HUES64 (cell line): Measurements from ENCODE around the gene ZNF331.
A peak's percentile ranks its signal among the peaks of the same experiment; 100 is the strongest.
"Not testable (repeated sequence)": the region's sequence is repeated elsewhere in the genome, so short reads cannot be mapped to it uniquely, and the experiment has no call there.

ENCODE experiments used
- H3K27ac ChIP-seq: 2 replicates; pipeline ENCODE4 v1.7.0; 2013; ENCODE audit warnings: low read depth, low read length, inconsistent platforms
- H3K27me3 ChIP-seq: 2 replicates; pipeline ENCODE4 v1.6.1; 2013; ENCODE audit warnings: mild to moderate bottlenecking, low read length; ENCODE audit not compliant: insufficient read depth
- H3K36me3 ChIP-seq: 2 replicates; pipeline ENCODE4 v1.6.1; 2013; ENCODE audit warnings: mild to moderate bottlenecking, low read length; ENCODE audit not compliant: insufficient read depth
- H3K4me1 ChIP-seq: 2 replicates; pipeline ENCODE4 v1.6.1; 2013; ENCODE audit warnings: mild to moderate bottlenecking, low read length, moderate library complexity; ENCODE audit not compliant: insufficient read depth
- H3K4me3 ChIP-seq: 2 replicates; pipeline ENCODE4 v1.5.1; 2013; ENCODE audit warnings: mild to moderate bottlenecking, low read length, moderate library complexity
- H3K9ac ChIP-seq: 2 replicates; pipeline ENCODE4 v1.6.1; 2013; ENCODE audit warnings: mild to moderate bottlenecking, low read depth, low read length
- H3K9me3 ChIP-seq: 2 replicates; pipeline ENCODE4 v1.6.1; 2013; ENCODE audit warnings: low read depth, low read length; ENCODE audit not compliant: insufficient read depth
- WGBS: fragments of 150-250, 120-280 bp; methylation state at CpG from one replicate; pipeline ENCODE4 v1.1.7; 2013; ENCODE audit warnings: missing lambda C conversion rate; 5-methylcytosine and 5-hydroxymethylcytosine counted together

ZNF331 gene

DNA sequence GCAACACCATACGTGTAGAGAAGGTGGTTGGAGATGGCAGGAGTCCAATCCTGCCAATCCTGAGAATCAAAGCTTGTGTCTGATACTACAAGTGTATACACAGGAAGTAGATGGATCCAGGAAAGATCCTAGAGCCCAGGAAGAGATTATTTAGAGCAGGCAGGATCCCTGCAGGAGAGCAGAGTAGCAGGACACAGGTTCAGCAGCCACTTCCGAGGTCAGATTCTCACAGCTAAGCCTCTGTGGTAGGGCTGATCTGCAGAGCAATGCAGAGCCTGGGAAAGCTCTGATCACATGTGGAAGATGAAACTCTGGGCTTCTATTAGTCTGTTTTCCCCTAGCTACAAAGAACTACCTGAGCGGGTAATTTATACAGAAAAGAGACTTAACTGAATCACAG, 28.5 kb upstream of the ZNF331 start:
- 86% methylated on average over 3 of the region's 3 CpGs for WGBS
- Histone ChIP-seq H3K27ac (no peak overlapping the region), H3K36me3 (no peaks in the 10 kb centered on the region), H3K4me1 (no peaks in the 10 kb centered on the region), H3K4me3 (no peak overlapping the region), H3K9ac (no peak overlapping the region), H3K9me3 (no peaks in the 10 kb centered on the region), H3K27me3 (no peaks in the 10 kb centered on the region)

GRCh38 chr19:53509845-53510244, 28.1 kb upstream of the ZNF331 start:
- Histone ChIP-seq H3K9ac (no peak overlapping the region), H3K27ac (no peak overlapping the region), H3K27me3 (no peaks in the 10 kb centered on the region), H3K4me1 (no peaks in the 10 kb centered on the region), H3K36me3 (no peaks in the 10 kb centered on the region), H3K9me3 (no peaks in the 10 kb centered on the region), H3K4me3 (no peak overlapping the region)
- WGBS = 83% methylated on average over 5 of the region's 5 CpGs

GRCh38 chr19:53511357-53511756, 26.6 kb upstream of the ZNF331 start:
- H3K27ac ChIP-seq = no peak overlapping the region
- no peak overlapping the region for H3K4me3 ChIP-seq
- no peaks in the 10 kb centered on the region for H3K27me3 ChIP-seq
- 100% methylated on average over 2 of the region's 2 CpGs for WGBS
- H3K9me3 ChIP-seq = no peaks in the 10 kb centered on the region
- H3K9ac ChIP-seq = no peak overlapping the region
- no peaks in the 10 kb centered on the region for H3K36me3 ChIP-seq
- no peaks in the 10 kb centered on the region for H3K4me1 ChIP-seq

DNA sequence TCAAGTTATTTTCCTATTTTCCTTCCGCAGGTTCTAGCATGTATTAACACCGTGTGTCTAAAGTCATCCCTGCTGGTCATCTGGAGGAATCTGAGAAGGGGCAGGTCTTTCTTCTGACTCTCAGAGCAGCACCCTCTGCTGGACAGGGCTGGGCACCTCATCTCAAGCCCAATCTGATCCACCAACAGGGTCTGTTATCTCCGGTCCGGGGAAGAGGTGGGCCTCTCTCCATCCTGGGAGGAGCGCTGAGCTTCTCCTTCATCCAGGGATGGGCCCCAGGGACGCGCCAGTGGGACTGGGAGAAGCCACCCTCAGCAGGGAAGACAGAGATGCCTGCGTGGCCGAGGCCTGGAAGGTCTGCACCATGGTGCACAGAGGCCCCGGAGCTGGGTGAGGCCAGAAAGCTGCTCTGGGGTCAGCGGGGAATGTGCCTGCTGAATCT, 26.0 kb upstream of the ZNF331 start:
- no peak overlapping the region for H3K27ac ChIP-seq
- WGBS = 48% methylated on average over 11 of the region's 11 CpGs
- no peaks in the 10 kb centered on the region for H3K36me3 ChIP-seq
- no peaks in the 10 kb centered on the region for H3K27me3 ChIP-seq
- H3K9me3 ChIP-seq = no peaks in the 10 kb centered on the region
- H3K9ac ChIP-seq = no peak overlapping the region
- H3K4me1 ChIP-seq = no peaks in the 10 kb centered on the region
- H3K4me3 ChIP-seq = no peak overlapping the region

DNA sequence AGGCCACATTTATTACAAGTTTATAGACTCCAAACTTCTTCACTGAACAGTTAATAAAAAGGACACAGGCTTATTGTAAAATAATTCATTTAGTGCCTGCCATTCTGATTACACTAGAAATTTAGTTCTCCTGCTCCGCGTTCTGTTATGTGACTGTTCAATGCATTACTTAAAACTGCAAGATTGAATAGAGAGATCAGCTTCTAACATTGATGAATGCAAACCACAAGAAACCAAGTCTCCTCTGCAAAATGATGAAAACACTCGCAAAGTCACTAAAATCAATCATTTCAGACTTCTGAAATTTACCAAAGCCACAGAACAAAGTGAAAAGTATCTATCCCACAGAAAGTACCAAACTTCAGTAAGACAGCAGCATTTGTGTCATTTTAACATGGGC, 22.9 kb upstream of the ZNF331 start:
- not testable (repeated sequence) for H3K9me3 ChIP-seq, H3K9ac ChIP-seq, H3K4me3 ChIP-seq, H3K27me3 ChIP-seq, H3K36me3 ChIP-seq, H3K27ac ChIP-seq, H3K4me1 ChIP-seq
- WGBS = 96% methylated on average over 3 of the region's 3 CpGs

GRCh38 chr19:53517114-53517741, 20.7 kb upstream of the ZNF331 start:
- Histone ChIP-seq H3K27me3 (no peaks in the 10 kb centered on the region), H3K27ac (no peak overlapping the region), H3K9ac (no peak overlapping the region), H3K4me1 (no peaks in the 10 kb centered on the region; the same call in 1 of the 2 replicates), H3K4me3 (no peak overlapping the region), H3K36me3 (no peaks in the 10 kb centered on the region), H3K9me3 (no peaks in the 10 kb centered on the region)
- WGBS = 66% methylated on average over 3 of the region's 5 CpGs

DNA sequence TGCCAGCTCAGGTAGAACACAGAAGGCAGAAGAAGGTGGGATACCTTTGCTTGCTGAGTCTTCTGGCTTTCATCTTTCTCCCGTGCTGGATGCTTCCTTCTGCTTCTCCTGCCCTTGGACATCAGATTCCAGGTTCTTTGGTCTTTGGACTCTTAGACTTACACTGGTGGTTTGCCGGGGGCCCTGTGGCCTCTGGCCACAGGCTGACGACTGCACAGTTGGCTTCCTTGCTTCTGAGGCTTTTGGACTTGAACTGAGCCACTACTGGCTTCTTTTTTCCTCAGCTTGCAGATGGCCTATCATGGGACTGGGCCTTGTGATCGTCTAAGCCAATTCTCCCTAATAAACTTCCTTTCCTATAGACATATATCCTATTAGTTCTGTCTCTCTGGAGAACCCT, 19.8 kb upstream of the ZNF331 start:
- H3K27me3 ChIP-seq = no peaks in the 10 kb centered on the region
- WGBS = 85% methylated on average over 4 of the region's 4 CpGs

GRCh38 chr19:53518716-53519115, 19.2 kb upstream of the ZNF331 start:
- H3K36me3 ChIP-seq = peaks cover 14% of the 10 kb centered on the region
- WGBS = 55% methylated on average over 1 of the region's 1 CpG
- H3K4me1 ChIP-seq = no peaks in the 10 kb centered on the region; the same call in 1 of the 2 replicates
- no peak overlapping the region for H3K27ac ChIP-seq
- no peaks in the 10 kb centered on the region for H3K9me3 ChIP-seq
- H3K9ac ChIP-seq = no peak overlapping the region
- no peak overlapping the region for H3K4me3 ChIP-seq
- H3K27me3 ChIP-seq = no peaks in the 10 kb centered on the region

More for the DNA sequence above, 19.8 kb upstream of the ZNF331 start:
- H3K36me3 ChIP-seq = peaks cover 9% of the 10 kb centered on the region; the same call in 1 of the 2 replicates
- no peak overlapping the region for H3K4me3 ChIP-seq
- no peaks in the 10 kb centered on the region; the same call in 1 of the 2 replicates for H3K4me1 ChIP-seq
- H3K9ac ChIP-seq = no peak overlapping the region
- no peaks in the 10 kb centered on the region for H3K9me3 ChIP-seq
- no peak overlapping the region for H3K27ac ChIP-seq

DNA sequence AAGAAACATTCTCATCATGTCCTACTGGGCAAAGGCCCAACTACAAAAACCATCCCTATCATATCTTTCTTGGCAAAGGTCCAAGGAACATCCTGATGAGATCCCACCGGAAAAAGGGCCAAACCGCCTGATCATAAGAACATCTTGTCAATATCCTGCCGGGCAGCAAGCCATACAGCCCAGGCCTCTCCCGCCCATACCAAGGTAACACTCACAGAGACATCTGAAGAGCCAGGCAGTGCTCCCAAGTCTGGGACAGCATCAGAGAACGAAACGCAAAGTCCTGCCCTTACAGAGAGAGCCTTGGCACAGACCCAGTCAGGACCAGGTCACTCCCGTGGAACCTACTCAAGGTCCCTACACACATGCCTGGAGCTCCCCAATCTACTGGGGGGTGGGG, 18.5 kb upstream of the ZNF331 start:
- no peaks in the 10 kb centered on the region; the same call in 1 of the 2 replicates for H3K4me1 ChIP-seq
- H3K36me3 ChIP-seq = peaks cover 18% of the 10 kb centered on the region
- no peak overlapping the region for H3K9ac ChIP-seq
- H3K27me3 ChIP-seq = no peaks in the 10 kb centered on the region
- WGBS = 95% methylated on average over 7 of the region's 7 CpGs
- no peak overlapping the region for H3K27ac ChIP-seq
- no peaks in the 10 kb centered on the region for H3K9me3 ChIP-seq
- no peak overlapping the region for H3K4me3 ChIP-seq

DNA sequence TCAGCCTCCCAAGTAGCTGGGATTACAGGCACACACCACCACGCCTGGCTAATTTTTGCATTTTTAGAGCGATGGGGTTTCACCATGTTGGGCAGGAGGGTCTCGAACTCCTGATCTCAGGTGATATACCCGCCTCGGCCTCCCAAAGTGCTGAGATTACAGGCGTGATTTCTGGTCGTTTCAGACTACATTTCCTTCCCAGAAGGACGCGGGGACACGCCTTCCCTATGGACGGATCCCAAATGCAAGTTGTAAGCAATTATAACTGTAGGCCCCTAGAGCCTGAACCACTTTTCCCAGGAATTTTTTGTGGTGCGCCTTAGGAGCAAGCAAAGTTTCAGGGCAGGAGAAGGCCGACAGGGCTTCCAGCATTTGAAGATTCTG, 17.8 kb upstream of the ZNF331 start:
- Histone ChIP-seq H3K36me3 (peaks cover 18% of the 10 kb centered on the region), H3K9ac (peak overlapping the region; percentile 49; the same call in 1 of the 2 replicates), H3K4me3 (peak overlapping the region; percentile 87), H3K27ac (peak overlapping the region; percentile 58; the same call in 1 of the 2 replicates), H3K4me1 (no peaks in the 10 kb centered on the region; the same call in 1 of the 2 replicates), H3K27me3 (no peaks in the 10 kb centered on the region), H3K9me3 (no peaks in the 10 kb centered on the region)
- WGBS = 79% methylated on average over 13 of the region's 13 CpGs

DNA sequence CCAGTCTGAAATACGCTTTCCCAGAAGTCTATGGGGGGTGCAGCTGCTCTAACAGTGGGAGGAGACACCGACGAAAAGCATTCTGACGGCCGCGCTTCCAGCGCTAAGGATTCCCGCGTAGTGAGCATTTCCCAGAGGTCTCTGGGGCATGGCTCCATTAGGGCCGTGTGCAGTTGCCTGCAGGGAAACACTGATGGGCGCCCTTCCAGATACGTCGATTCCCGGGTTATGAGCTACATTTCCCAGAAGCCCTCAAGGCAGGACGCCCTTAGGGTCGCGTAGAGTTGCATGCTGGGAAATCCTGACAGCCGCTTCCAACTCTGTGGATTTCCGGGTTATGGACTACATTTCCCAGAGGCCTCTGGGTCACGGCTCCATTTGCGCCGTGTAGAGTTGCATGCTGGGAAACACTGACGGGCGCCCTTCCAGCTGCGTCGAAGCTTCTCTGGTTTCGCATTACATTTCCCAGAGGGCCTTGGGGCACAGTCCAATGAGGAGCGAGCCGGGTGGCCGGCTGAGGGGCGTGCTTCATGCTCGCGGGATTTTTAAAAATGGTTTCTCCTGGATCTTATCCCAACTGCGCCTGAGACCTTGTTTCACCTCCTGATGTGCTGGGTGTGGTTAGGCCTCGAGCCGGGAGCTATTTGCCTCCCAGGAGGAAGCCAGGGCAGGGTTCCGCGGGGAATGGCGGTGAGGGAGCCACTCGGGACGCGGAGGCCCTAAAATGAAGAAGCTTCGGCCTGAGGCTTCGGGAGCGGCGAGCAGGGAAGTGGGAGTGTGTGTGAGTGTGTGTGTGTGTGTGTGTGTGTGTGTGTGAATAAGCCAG, 17.2 kb upstream of the ZNF331 start:
- Histone ChIP-seq H3K36me3 (peaks cover 23% of the 10 kb centered on the region), H3K9me3 (peaks cover 3% of the 10 kb centered on the region; the same call in 1 of the 2 replicates), H3K27ac (peak overlapping the region; percentile 76; the same call in 1 of the 2 replicates), H3K4me1 (no peaks in the 10 kb centered on the region; the same call in 1 of the 2 replicates), H3K27me3 (no peaks in the 10 kb centered on the region), H3K4me3 (peak overlapping the region; percentile 87), H3K9ac (peak overlapping the region; percentile 85)
- 2% methylated on average over 46 of the region's 46 CpGs for WGBS
